ENCODE data around the gene NTF4.

DNA sequence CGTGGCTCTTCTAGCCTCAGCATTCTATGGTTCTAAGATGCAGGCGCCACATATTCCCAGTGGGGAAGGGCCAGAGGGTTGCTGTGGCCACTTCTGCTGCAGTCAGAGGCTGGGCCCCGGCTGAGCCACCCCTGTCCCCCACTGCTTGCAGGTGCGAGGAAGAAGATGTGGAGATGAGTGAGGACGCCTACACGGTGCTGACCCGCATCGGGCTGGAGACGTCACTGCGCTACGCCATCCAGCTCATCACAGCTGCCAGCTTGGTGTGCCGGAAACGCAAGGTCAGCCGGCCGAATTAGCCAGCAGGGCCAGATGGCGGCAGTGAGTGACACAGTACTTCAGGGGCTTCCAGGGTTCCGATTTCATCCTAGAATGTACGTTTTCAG, 49.8 kb downstream of the NTF4 start:
- TF ChIP-seq, protein P1, sequence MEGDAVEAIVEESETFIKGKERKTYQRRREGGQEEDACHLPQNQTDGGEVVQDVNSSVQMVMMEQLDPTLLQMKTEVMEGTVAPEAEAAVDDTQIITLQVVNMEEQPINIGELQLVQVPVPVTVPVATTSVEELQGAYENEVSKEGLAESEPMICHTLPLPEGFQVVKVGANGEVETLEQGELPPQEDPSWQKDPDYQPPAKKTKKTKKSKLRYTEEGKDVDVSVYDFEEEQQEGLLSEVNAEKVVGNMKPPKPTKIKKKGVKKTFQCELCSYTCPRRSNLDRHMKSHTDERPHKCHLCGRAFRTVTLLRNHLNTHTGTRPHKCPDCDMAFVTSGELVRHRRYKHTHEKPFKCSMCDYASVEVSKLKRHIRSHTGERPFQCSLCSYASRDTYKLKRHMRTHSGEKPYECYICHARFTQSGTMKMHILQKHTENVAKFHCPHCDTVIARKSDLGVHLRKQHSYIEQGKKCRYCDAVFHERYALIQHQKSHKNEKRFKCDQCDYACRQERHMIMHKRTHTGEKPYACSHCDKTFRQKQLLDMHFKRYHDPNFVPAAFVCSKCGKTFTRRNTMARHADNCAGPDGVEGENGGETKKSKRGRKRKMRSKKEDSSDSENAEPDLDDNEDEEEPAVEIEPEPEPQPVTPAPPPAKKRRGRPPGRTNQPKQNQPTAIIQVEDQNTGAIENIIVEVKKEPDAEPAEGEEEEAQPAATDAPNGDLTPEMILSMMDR (IDR thresholded peaks at IDR 0.05; ENCODE audit: low read depth, low read length): no peak
- TF ChIP-seq EZH2phosphoT487 (IDR thresholded peaks at IDR 0.05; ENCODE audit: low read depth): no peak
